ENCODE results near the gene BET1. TPM values are rescaled to one million over a fixed set of nuclear protein-coding genes. Genes with fewer than 3 reads are reported as not detected.

BET1 gene
- polyA plus RNA-seq, 2 of the 4 experiments (the other 2 are of a cell fraction) = 31.5 to 64.3 TPM

GRCh38 chr7:94003446-94004023 lies 620 bp downstream of the BET1 start:
- Histone ChIP-seq H3K4me1 (peaks cover 11% of the 10 kb centered on the region; the same call in 1 of the 3 replicates), H3K4me2 (peak overlapping the region; percentile 76), H3K4me3 (peak overlapping the region; percentile 86), H3K27ac (peak overlapping the region; percentile 82 to 85), H3K9me3 (no peaks in the 10 kb centered on the region)
- DNase-seq (ENCODE audit: low read depth in 1 of 2, low spot score in 1 of 2) (peak in 1 of 2 experiments; percentile 46), ATAC-seq (peak; percentile 55 to 72; a peak in 5 of 6 replicates), FAIRE-seq (no peak)
- CTCF ChIA-PET = interaction anchor here (2.1 kb wide), 1 partner anchor 101 kb away, joined by 6 read pairs; no protein-coding TSS in a partner anchor
- POLR2A ChIA-PET = no interaction called here
- 4% methylated on average over 16 of the region's 16 CpGs for WGBS (ENCODE audit: missing lambda C conversion rate)
- TF ChIP-seq ESRRA (IDR thresholded peaks at IDR 0.05; ENCODE audit: borderline replicate concordance, low read length) = no peak
- no peak for TF ChIP-seq RNF2 (IDR thresholded peaks at IDR 0.05; ENCODE audit: borderline replicate concordance, low read depth)
- peak; percentile 29 for TF ChIP-seq MAFK (IDR thresholded peaks at IDR 0.05; ENCODE audit: partially characterized antibody)

GRCh38 chr7:94001396-94001795 lies 2.8 kb downstream of the BET1 start:
- ATAC-seq (no peak), DNase-seq (ENCODE audit: low read depth in 1 of 2, low spot score in 1 of 2) (no peak), FAIRE-seq (no peak)
- 100% methylated on average over 1 of the region's 1 CpG for WGBS (ENCODE audit: missing lambda C conversion rate)
- Histone ChIP-seq H3K4me1 (peaks cover 11% of the 10 kb centered on the region; the same call in 1 of the 3 replicates), H3K4me3 (no peak overlapping the region), H3K9me3 (no peaks in the 10 kb centered on the region), H3K4me2 (no peak overlapping the region), H3K27ac (no peak overlapping the region)
- ChIA-PET POLR2A (no interaction called here), CTCF (interaction anchor here (2.1 kb wide), 1 partner anchor 98 kb away, joined by 6 read pairs; no protein-coding TSS in a partner anchor)
- TF ChIP-seq, protein P1, sequence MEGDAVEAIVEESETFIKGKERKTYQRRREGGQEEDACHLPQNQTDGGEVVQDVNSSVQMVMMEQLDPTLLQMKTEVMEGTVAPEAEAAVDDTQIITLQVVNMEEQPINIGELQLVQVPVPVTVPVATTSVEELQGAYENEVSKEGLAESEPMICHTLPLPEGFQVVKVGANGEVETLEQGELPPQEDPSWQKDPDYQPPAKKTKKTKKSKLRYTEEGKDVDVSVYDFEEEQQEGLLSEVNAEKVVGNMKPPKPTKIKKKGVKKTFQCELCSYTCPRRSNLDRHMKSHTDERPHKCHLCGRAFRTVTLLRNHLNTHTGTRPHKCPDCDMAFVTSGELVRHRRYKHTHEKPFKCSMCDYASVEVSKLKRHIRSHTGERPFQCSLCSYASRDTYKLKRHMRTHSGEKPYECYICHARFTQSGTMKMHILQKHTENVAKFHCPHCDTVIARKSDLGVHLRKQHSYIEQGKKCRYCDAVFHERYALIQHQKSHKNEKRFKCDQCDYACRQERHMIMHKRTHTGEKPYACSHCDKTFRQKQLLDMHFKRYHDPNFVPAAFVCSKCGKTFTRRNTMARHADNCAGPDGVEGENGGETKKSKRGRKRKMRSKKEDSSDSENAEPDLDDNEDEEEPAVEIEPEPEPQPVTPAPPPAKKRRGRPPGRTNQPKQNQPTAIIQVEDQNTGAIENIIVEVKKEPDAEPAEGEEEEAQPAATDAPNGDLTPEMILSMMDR (IDR thresholded peaks at IDR 0.05) = no peak
- TF ChIP-seq RARB (CRISPR knock-in tag; IDR thresholded peaks at IDR 0.05) (no peak), RNF2 (IDR thresholded peaks at IDR 0.05; ENCODE audit: borderline replicate concordance, low read depth) (no peak), GATA3 (IDR thresholded peaks at IDR 0.05; ENCODE audit: borderline replicate concordance) (no peak), REST (IDR thresholded peaks at IDR 0.05) (no peak), HOXA7 (CRISPR knock-in tag; IDR thresholded peaks at IDR 0.05) (no peak), SMC3 (IDR thresholded peaks at IDR 0.05) (no peak), CHD2 (IDR thresholded peaks at IDR 0.05; ENCODE audit: low read length, partially characterized antibody) (no peak), RFX5 (IDR thresholded peaks at IDR 0.05) (no peak), CEBPB (IDR thresholded peaks at IDR 0.05) (no peak), BHLHE40 (IDR thresholded peaks at IDR 0.05; ENCODE audit: low read depth, low read length) (no peak), CBX2 (IDR thresholded peaks at IDR 0.05; ENCODE audit: borderline replicate concordance, low read depth) (no peak), ELK1 (IDR thresholded peaks at IDR 0.05; ENCODE audit: low read depth, low read length) (no peak), FOSL2 (IDR thresholded peaks at IDR 0.05) (no peak), FOSL2 (CRISPR knock-in tag; IDR thresholded peaks at IDR 0.05) (no peak), ZSCAN20 (CRISPR knock-in tag; IDR thresholded peaks at IDR 0.05) (no peak), CBX8 (IDR thresholded peaks at IDR 0.05) (no peak), NFE2L2 (conservative IDR thresholded peaks at IDR 0.05; ENCODE audit: low read length) (no peak), EHF (CRISPR knock-in tag; IDR thresholded peaks at IDR 0.05) (no peak)
- TF ChIP-seq, protein P2, sequence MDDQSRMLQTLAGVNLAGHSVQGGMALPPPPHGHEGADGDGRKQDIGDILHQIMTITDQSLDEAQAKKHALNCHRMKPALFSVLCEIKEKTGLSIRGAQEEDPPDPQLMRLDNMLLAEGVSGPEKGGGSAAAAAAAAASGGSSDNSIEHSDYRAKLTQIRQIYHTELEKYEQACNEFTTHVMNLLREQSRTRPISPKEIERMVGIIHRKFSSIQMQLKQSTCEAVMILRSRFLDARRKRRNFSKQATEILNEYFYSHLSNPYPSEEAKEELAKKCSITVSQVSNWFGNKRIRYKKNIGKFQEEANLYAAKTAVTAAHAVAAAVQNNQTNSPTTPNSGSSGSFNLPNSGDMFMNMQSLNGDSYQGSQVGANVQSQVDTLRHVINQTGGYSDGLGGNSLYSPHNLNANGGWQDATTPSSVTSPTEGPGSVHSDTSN (IDR thresholded peaks at IDR 0.05) = no peak
- TF ChIP-seq, protein P3, sequence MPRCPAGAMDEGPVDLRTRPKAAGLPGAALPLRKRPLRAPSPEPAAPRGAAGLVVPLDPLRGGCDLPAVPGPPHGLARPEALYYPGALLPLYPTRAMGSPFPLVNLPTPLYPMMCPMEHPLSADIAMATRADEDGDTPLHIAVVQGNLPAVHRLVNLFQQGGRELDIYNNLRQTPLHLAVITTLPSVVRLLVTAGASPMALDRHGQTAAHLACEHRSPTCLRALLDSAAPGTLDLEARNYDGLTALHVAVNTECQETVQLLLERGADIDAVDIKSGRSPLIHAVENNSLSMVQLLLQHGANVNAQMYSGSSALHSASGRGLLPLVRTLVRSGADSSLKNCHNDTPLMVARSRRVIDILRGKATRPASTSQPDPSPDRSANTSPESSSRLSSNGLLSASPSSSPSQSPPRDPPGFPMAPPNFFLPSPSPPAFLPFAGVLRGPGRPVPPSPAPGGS (IDR thresholded peaks at IDR 0.05) = no peak

Measured in A549 (cell line).